ENCODE results near the gene ADAP1. TPM values are rescaled to one million over a fixed set of nuclear protein-coding genes. Genes with fewer than 3 reads are reported as not detected.

Gene ADAP1
- total RNA-seq, 4 donors from 2014 or later, result 41.9 to 94.2 (median 78.3) TPM

DNA sequence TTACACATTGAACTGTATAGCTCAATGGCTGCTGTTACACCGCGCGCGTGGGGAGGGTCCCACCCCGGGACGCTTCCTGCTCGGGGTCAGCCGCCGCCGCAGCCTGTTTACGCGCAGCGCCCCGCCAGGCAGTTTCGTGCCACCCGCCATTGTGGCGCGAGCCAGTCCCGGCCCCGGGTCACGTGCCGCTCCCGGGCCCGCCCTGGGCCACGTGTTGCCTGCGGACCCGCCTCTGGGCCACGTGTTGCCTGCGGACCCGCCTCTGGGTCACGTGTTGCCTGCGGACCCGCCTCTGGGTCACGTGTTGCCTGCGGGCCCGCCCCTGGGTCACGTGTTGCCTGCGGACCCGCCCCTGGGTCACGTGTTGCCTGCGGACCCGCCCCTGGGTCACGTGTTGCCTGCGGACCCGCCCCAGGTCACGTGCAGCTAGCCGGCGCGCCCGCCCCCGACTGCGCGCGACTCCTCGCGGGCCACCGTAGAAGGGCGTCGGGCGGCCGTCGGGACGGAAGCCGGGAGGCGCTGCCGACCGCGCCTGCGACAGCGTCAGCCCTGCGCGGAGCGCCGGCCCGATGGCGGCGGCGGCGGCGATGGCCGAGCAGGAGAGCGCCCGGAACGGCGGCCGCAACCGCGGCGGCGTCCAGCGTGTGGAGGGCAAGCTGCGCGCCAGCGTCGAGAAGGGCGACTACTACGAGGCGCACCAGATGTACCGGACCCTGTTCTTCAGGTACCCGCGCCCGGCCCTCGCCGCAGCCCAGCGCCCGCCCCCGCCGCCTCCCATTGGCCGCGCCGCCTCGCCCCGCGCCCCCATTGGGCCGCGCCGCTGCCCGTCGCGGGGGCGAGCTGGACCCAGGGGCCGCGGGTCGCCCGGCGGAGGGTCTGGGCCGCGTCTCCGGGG, 78.2 kb downstream of the ADAP1 start, which contains the start of gene GET4:
TSS of gene GET4 (plus strand) at position 478 of the 895 bp plus-strand sequence. CDS start at position 570, 92 bp downstream.
- WGBS, result 0% methylated on average over 9 of the region's 129 CpGs
- Histone ChIP-seq H3K27ac (replicated peaks in 1 of 4) (peak within 1 kb of the TSS; percentile 85 to 94 (median 92)), H3K9me3 (no peaks in the 10 kb centered on the region), H3K36me3 (peaks cover 9 to 48% (median 24%) of the 10 kb centered on the region in 4 donors), H3K27me3 (no peaks in the 10 kb centered on the region), H3K4me1 (peaks cover 61 to 88% (median 76%) of the 10 kb centered on the region in 4 donors), H3K4me3 (peak within 1 kb of the TSS; percentile 84 to 97 (median 88))
- intact Hi-C loops (cut with DNase I), result no loop called here
- peak; percentile 98 for DNase-seq (ENCODE audit: extremely low spot score)
- TF ChIP-seq POLR2A (IDR thresholded peaks at IDR 0.05; ENCODE audit: low read depth) (peak; percentile 62), POLR2AphosphoS5 (IDR thresholded peaks at IDR 0.05) (peak; percentile 89 to 91), EP300 (IDR thresholded peaks at IDR 0.05) (no peak)
- TF ChIP-seq, protein P1, sequence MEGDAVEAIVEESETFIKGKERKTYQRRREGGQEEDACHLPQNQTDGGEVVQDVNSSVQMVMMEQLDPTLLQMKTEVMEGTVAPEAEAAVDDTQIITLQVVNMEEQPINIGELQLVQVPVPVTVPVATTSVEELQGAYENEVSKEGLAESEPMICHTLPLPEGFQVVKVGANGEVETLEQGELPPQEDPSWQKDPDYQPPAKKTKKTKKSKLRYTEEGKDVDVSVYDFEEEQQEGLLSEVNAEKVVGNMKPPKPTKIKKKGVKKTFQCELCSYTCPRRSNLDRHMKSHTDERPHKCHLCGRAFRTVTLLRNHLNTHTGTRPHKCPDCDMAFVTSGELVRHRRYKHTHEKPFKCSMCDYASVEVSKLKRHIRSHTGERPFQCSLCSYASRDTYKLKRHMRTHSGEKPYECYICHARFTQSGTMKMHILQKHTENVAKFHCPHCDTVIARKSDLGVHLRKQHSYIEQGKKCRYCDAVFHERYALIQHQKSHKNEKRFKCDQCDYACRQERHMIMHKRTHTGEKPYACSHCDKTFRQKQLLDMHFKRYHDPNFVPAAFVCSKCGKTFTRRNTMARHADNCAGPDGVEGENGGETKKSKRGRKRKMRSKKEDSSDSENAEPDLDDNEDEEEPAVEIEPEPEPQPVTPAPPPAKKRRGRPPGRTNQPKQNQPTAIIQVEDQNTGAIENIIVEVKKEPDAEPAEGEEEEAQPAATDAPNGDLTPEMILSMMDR (IDR thresholded peaks at IDR 0.05), result peak; percentile 7 to 32 (median 9)

DNA sequence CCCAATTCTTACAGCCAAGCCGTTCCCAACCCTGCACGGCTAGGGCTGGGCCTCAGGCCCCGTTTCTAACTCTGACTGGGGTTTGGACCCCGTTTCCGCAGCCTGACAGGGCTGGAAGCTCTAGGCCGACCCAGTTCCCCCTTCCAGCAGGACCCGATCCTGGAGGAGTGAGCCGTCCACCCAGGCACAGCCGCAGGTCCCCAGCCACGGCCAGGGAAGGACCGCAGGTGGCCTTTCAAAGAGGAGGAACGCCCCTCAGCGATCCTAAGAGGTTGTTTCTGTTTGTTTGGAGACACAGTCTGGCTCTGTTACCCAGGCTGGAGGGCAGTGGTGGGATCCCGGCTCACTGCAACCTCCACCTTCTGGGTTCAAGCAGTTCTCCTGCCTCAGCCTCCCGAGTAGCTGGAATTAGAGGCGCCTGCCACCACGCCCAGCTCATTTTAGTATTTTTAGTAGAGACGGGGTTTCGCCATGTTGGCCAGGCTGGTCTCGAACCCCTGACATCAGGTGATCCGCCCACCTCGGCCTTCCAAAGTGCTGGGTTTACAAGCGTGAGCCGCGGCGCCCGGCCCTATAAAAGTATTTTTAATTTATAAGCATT, 78.9 kb downstream of the ADAP1 start:
- DNase-seq (ENCODE audit: extremely low spot score), result no peak
- H3K9me3 ChIP-seq, result no peaks in the 10 kb centered on the region
- intact Hi-C loops (cut with DNase I), result no loop called here
- H3K27me3 ChIP-seq, result no peaks in the 10 kb centered on the region
- H3K4me3 ChIP-seq, result peak overlapping the region; percentile 48 to 86 (median 52)
- WGBS, result 69% methylated on average over 22 of the region's 27 CpGs
- peaks cover 61 to 82% (median 73%) of the 10 kb centered on the region in 4 donors for H3K4me1 ChIP-seq
- H3K27ac ChIP-seq (replicated peaks in 1 of 4), result peak overlapping the region; percentile 85 to 92 (median 92)
- peaks cover 9 to 52% (median 31%) of the 10 kb centered on the region in 4 donors for H3K36me3 ChIP-seq
- TF ChIP-seq POLR2A (IDR thresholded peaks at IDR 0.05; ENCODE audit: low read depth), result no peak

DNA sequence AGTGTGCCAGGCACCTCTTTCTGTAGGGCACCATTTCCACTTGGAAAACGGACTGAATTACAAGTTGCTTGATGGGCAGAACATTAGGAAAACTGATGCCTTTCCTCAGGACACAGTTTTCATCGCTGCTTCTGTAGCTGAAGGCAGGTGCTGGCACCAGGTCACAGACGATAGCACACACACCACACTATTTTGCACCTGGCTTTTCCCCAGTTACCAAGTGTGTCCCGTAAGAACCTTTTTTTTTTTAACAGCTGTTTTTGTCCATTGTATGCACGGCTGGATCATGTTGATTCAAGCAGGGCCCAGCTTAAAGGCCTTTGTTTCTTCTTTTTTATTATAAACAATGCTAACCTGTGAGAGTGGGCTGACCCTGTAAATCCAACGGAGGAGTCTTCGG, 79.4 kb downstream of the ADAP1 start:
- Histone ChIP-seq H3K4me3 (no peak overlapping the region), H3K27me3 (no peaks in the 10 kb centered on the region), H3K4me1 (peaks cover 58 to 77% (median 71%) of the 10 kb centered on the region in 4 donors), H3K36me3 (peaks cover 14 to 57% (median 36%) of the 10 kb centered on the region in 4 donors), H3K9me3 (no peaks in the 10 kb centered on the region), H3K27ac (replicated peaks in 1 of 4) (peak overlapping the region; percentile 85 to 92 (median 92))
- TF ChIP-seq, protein P1 (IDR thresholded peaks at IDR 0.05), result no peak
- no peak for TF ChIP-seq POLR2A (IDR thresholded peaks at IDR 0.05; ENCODE audit: low read depth)
- no peak for TF ChIP-seq EP300 (IDR thresholded peaks at IDR 0.05)
- TF ChIP-seq POLR2AphosphoS5 (IDR thresholded peaks at IDR 0.05), result no peak
- 65% methylated on average over 7 of the region's 7 CpGs for WGBS
- no peak for DNase-seq (ENCODE audit: extremely low spot score)
- intact Hi-C loops (cut with DNase I), result no loop called here

DNA sequence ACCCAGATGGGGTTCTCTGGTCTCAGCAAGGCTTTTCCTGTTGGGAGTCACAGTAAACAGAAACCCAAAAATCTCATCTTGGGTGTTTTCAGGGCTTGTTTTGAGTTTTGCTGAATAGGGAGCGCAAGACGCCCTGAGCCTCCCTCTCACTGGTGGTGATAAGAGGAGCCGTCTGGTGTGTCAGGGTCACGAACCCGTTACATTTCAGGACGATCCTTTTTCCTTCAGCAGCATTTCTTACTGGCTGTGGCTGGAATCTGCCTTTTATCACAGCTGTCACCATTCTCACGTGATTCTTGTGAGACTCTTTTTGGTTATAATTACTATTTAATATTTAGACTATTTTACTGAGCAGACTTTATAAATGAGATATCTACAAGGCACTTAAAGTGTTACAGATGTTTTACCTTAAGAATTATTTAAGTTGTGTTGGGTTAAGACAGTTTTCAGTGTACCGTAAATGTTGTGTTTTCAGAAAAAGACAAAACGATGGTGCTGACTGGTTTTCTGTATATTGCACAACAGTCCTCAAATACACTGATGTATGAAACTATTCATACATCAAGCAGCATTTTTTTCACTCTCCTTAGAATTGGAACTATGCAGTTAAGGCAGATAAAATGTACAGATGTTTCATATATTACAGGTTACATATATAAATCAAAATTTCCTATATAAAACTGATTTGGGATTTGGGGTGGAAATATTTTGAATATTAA, 80.3 kb downstream of the ADAP1 start:
- H3K27ac ChIP-seq (replicated peaks in 1 of 4), result peak overlapping the region; percentile 85 to 92 (median 92)
- DNase-seq (ENCODE audit: extremely low spot score), result no peak
- intact Hi-C loops (cut with DNase I), result loop anchor here (5.0 kb wide), 1 partner anchor 37 kb away; no protein-coding TSS in a partner anchor
- 58% methylated on average over 9 of the region's 9 CpGs for WGBS
- TF ChIP-seq EP300 (IDR thresholded peaks at IDR 0.05) (no peak), POLR2AphosphoS5 (IDR thresholded peaks at IDR 0.05) (no peak), POLR2A (IDR thresholded peaks at IDR 0.05; ENCODE audit: low read depth) (no peak)
- TF ChIP-seq, protein P1 (IDR thresholded peaks at IDR 0.05), result no peak
- H3K4me3 ChIP-seq, result no peak overlapping the region
- H3K27me3 ChIP-seq, result no peaks in the 10 kb centered on the region
- no peaks in the 10 kb centered on the region for H3K9me3 ChIP-seq
- peaks cover 55 to 75% (median 69%) of the 10 kb centered on the region in 4 donors for H3K4me1 ChIP-seq
- peaks cover 15 to 66% (median 44%) of the 10 kb centered on the region in 4 donors for H3K36me3 ChIP-seq
